Naive thymus-derived CD8-positive, alpha-beta T cell (primary cell): Measurements from ENCODE around the gene DSCAML1. TPM values are rescaled to one million over a fixed set of nuclear protein-coding genes. Genes with fewer than 3 reads are reported as not detected.

Source experiments
- ATAC-seq, 2 donors: fragments of 150-1000 bp; cut with Tn5 transposase in 1 of 2; sonication (Bioruptor Pico), chemical (Tn5 transposase) in 1 of 2; 1 replicate in 1 of 2; 2 replicates in 1 of 2; pipeline ENCODE4 v1.10.0; 2021; ENCODE audit warnings: mild to moderate bottlenecking in 2 of 2, moderate library complexity in 2 of 2
- POLR2A ChIA-PET: fragments of 350-600 bp; sonication (Branson Sonifier 250); formaldehyde crosslinking; loops from one replicate; lab custom pipeline; 2021; ENCODE audit warnings: antibody characterized with exemption; lab: Charles Lee
- DNase-seq, 10 donors: peaks; one replicate each; pipeline versions ENCODE4 v3.0.0 to v3.0.0-alpha.2; 2020 to 2022
- H3K27ac Mint-ChIP-seq, 10 donors: one replicate each; pipeline ENCODE4 v1.8.0; 2020 to 2022; ENCODE audit warnings: mild to moderate bottlenecking in 10 of 10, mixed read lengths in 10 of 10, moderate library complexity in 4 of 10, inconsistent platforms in 1 of 10
- H3K27me3 Mint-ChIP-seq, 5 donors: one replicate each; pipeline ENCODE4 v1.8.0; 2021 to 2022; ENCODE audit warnings: mixed read lengths in 5 of 5
- H3K36me3 Mint-ChIP-seq, 3 donors: one replicate each; pipeline ENCODE4 v1.8.0; 2020 to 2022; ENCODE audit warnings: mixed read lengths in 3 of 3, mild to moderate bottlenecking in 2 of 3, inconsistent platforms in 1 of 3
- H3K4me1 Mint-ChIP-seq, 4 donors: one replicate each; pipeline ENCODE4 v1.8.0; 2021 to 2022; ENCODE audit warnings: mixed read lengths in 4 of 4
- H3K4me3 Mint-ChIP-seq, 10 donors: one replicate each; pipeline ENCODE4 v1.8.0; 2020 to 2022; ENCODE audit warnings: mild to moderate bottlenecking in 10 of 10, mixed read lengths in 10 of 10, moderate library complexity in 6 of 10, inconsistent platforms in 1 of 10
- H3K9me3 Mint-ChIP-seq, 9 donors: one replicate each; pipeline ENCODE4 v1.8.0; 2020 to 2022; ENCODE audit warnings: mixed read lengths in 9 of 9, mild to moderate bottlenecking in 3 of 9, inconsistent platforms in 1 of 9, moderate library complexity in 1 of 9
- polyA plus RNA-seq, 3 donors: library from polyadenylated mRNA; unstranded; fragments of 300-500 nt; fragmentation: Illumina TruSeq; gene quantifications; one replicate each; pipeline ENCODE4 v1.2.3, GENCODE V29; 2021
- total RNA-seq, 8 experiments: library from RNA in 2 of 8; stranded (reverse) in 2 of 8; gene quantifications; one replicate each; pipeline ENCODE4 v1.2.3 and lab custom pipeline; 2021 to 2026

The DSCAML1 gene
- total and polyA plus RNA-seq, 5 experiments from 2014 or later, result 0.12 to 2.1 (median 0.15) TPM

DNA sequence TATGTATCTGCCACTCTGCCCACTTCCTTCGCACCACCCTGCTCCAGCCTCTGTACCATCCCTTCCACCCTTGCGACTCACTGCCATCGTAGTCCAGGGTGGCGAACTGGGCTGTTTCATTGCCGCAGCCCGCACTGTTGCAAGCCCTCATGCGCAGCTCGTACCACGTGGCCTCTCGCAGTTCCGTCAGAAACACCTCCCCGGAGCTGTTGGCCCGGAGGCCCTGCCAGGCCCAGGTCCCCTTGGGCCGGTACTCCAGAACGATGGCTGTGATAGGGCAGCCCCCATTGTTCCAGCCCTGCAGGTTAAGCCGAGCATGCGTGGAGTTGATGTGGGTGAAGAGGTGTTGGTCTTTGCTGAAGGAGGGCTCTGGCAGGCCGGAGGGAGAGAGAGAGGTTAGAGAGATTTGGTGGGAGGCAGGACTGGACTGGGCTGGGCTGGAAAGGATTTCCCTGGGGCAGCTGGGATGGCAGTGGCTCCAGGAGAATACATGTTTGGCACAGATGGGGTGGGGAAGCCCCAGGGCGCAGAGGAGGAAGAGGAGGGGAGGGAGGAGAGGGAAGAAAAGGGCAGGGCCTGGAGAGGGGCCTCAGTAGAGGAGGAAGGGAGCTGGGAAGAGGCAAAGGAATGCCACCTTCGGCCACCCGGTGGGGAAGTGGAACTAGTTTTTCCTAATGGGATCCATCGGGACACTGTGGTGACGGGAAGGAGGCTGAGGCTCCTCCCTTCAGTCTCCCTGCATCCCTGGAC lies 359.8 kb downstream of the DSCAML1 start:
- peak overlapping the region in 2 of 10 donors; percentile 44 to 63 for H3K27ac Mint-ChIP-seq
- peaks cover 7 to 29% (median 24%) of the 10 kb centered on the region in 5 donors for H3K27me3 Mint-ChIP-seq
- H3K4me3 Mint-ChIP-seq, result no peak overlapping the region
- ATAC-seq, result no peak
- POLR2A ChIA-PET, result no interaction called here
- peaks cover 0 to 4% (median 0%) of the 10 kb centered on the region in 3 donors for H3K36me3 Mint-ChIP-seq
- peaks cover 0 to 11% (median 0%) of the 10 kb centered on the region in 4 donors for H3K4me1 Mint-ChIP-seq
- peak in 1 of 10 donors; percentile 38 for DNase-seq
- H3K9me3 Mint-ChIP-seq, result no peaks in the 10 kb centered on the region

DNA sequence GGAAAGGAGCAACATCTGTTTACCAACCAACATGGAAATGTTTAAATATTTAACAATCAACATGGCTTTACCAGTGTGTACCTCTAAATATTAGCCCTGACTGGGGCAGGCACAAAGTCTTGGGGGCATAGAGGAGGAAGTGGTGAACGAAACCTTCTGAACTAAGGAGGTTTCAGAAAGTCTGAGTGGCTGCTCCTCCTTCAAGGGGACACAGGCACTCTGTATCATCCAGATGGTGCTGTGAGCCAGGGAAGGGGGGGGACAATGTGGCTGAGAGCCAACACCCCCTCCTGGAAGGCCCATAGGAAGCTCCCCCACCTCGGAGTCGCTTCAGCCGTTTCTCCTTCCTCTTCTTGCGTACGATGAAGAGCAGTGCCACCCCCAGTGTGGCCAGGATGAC lies 361.7 kb downstream of the DSCAML1 start:
- ATAC-seq (no peak), DNase-seq (peak in 1 of 10 donors; percentile 8)
- Mint-ChIP-seq H3K4me3 (no peak overlapping the region), H3K4me1 (no peaks in the 10 kb centered on the region), H3K27me3 (peaks cover 0 to 14% (median 10%) of the 10 kb centered on the region in 5 donors), H3K9me3 (no peaks in the 10 kb centered on the region), H3K27ac (no peak overlapping the region), H3K36me3 (peaks cover 0 to 4% (median 0%) of the 10 kb centered on the region in 3 donors)
- POLR2A ChIA-PET, result no interaction called here

DNA sequence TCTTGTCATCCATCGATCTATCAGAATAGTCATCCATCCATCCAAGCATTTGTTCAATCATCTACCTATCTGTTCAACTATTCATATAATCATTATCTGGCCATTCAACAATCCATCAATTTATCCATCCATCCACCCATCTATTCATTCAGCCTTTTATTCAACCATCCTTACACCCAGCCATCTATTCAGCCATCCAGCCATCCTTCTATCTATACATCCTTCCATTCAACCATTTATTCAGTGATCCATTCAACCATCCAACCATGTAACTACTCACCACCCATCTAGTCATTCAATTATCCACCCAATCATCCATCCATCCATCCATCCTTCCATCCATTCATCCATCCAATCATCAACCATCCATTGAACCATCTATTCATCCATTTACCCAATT lies 362.5 kb downstream of the DSCAML1 start:
- H3K4me3 Mint-ChIP-seq, result no peak overlapping the region
- DNase-seq (no peak), ATAC-seq (no peak)
- POLR2A ChIA-PET, result no interaction called here
- H3K9me3 Mint-ChIP-seq, result no peaks in the 10 kb centered on the region
- H3K27me3 Mint-ChIP-seq, result peaks cover 0 to 12% (median 3%) of the 10 kb centered on the region in 5 donors
- H3K4me1 Mint-ChIP-seq, result no peaks in the 10 kb centered on the region
- no peaks in the 10 kb centered on the region for H3K36me3 Mint-ChIP-seq
- no peak overlapping the region for H3K27ac Mint-ChIP-seq

DNA sequence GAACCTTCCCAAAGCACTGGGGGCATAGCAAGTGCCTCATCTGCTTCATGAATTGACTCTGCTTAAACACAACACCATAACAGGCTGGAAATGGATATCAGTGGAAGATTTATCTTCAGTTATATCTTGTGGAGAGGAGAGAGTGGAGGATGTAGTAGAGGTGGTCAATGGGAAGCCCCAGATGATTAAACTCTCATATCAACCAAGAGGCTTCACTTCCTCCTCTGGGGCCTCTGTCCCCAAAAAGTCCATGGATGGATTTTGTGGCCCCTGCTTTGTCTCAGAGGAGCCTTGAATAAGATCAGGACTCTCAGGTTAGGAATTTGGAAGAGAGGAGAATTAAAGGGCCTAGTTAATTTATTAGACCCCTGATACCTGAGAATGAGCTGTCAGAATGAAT lies 363.3 kb downstream of the DSCAML1 start:
- POLR2A ChIA-PET, result no interaction called here
- no peaks in the 10 kb centered on the region for H3K4me1 Mint-ChIP-seq
- no peak overlapping the region for H3K4me3 Mint-ChIP-seq
- ATAC-seq (no peak), DNase-seq (no peak)
- H3K9me3 Mint-ChIP-seq, result no peaks in the 10 kb centered on the region
- H3K36me3 Mint-ChIP-seq, result no peaks in the 10 kb centered on the region
- H3K27ac Mint-ChIP-seq, result no peak overlapping the region
- H3K27me3 Mint-ChIP-seq, result peaks cover 0 to 12% (median 3%) of the 10 kb centered on the region in 5 donors

DNA sequence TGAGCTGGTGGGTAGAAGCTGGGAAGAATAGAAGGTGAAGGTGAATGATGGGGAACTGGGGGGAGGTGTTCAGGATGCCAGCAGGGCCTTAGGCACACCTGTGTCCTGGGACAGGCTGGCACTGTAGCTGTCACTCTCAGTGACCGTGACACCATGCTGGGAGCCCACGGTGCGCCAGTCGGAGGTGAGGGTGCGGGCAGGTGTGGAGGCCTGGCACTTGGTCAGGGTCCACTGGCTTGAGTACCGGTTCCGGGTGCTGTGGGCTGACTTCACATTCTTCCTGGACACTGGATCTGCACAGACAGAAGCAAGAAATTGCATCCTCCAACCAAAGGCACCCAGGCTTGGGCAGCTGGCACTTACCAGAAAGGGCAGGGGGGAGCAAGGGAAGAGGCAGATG lies 365.6 kb downstream of the DSCAML1 start:
- POLR2A ChIA-PET, result no interaction called here
- Mint-ChIP-seq H3K36me3 (no peaks in the 10 kb centered on the region), H3K27me3 (peaks cover 0 to 7% (median 5%) of the 10 kb centered on the region in 5 donors), H3K4me3 (no peak overlapping the region), H3K4me1 (peaks cover 2 to 9% (median 2%) of the 10 kb centered on the region in 4 donors), H3K9me3 (no peaks in the 10 kb centered on the region), H3K27ac (peak overlapping the region in 1 of 10 donors; percentile 45)
- ATAC-seq (no peak), DNase-seq (peak in 1 of 10 donors; percentile 36)

DNA sequence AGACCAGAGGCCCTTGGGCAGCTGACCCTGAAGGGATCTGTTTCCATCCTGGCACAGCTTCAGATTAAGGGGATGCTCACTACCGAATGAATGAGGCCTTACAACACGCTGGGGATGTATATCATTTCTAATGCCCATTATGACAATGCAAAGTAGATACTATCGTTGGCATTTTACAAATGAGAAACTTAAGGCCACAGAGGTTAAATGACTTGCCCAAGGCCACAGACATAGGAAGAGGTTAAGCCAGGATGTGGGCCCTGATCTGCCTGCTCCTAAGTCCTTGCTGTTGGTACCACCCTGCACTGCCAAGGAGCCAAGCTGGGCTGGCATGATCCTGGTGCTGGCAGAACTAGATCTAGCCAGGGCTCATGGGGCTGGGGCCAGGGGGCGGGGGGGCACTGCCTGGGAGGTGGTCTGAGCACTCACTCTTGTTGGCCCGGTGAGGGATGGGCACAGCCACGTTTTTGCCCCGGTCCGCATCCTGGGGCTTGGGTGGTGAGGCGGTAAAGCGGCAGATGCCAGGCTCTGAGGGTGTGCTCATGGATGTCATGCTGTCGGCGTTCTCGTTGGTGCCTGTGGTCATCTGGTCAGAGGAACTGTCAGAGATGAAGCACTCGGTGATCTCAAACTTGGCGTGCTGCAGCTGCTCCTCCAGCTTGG lies 366.6 kb downstream of the DSCAML1 start:
- Mint-ChIP-seq H3K27ac (no peak overlapping the region), H3K9me3 (no peaks in the 10 kb centered on the region), H3K27me3 (peaks cover 0 to 14% (median 5%) of the 10 kb centered on the region in 5 donors), H3K4me1 (peaks cover 2 to 14% (median 4%) of the 10 kb centered on the region in 4 donors), H3K36me3 (no peaks in the 10 kb centered on the region), H3K4me3 (no peak overlapping the region)
- no peak for ATAC-seq
- POLR2A ChIA-PET, result no interaction called here
- DNase-seq, result peak in 1 of 10 donors; percentile 59

DNA sequence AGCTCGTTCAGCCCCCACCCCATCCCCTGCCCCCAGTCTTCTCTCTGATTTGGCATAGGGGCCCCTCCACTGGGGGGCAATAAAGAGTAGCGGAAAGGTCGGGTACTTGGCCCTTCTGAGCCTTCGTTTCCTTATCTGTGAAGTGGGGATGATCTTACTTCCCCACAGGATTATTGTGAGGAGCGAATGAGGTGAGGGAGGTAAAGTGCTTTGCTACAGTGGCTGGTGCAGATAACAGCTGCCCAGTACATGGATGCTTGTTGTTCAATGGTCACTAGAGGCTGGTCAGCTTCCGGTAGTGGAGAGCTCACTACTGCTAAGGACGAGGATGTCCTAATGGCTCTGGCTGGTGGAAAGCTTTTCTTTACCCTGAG lies 368.2 kb downstream of the DSCAML1 start:
- H3K27ac Mint-ChIP-seq, result no peak overlapping the region
- H3K4me1 Mint-ChIP-seq, result peaks cover 2 to 14% (median 4%) of the 10 kb centered on the region in 4 donors
- POLR2A ChIA-PET, result no interaction called here
- no peaks in the 10 kb centered on the region for H3K9me3 Mint-ChIP-seq
- ATAC-seq (no peak), DNase-seq (no peak)
- no peak overlapping the region for H3K4me3 Mint-ChIP-seq
- H3K27me3 Mint-ChIP-seq, result peaks cover 2 to 14% (median 7%) of the 10 kb centered on the region in 5 donors
- no peaks in the 10 kb centered on the region for H3K36me3 Mint-ChIP-seq

DNA sequence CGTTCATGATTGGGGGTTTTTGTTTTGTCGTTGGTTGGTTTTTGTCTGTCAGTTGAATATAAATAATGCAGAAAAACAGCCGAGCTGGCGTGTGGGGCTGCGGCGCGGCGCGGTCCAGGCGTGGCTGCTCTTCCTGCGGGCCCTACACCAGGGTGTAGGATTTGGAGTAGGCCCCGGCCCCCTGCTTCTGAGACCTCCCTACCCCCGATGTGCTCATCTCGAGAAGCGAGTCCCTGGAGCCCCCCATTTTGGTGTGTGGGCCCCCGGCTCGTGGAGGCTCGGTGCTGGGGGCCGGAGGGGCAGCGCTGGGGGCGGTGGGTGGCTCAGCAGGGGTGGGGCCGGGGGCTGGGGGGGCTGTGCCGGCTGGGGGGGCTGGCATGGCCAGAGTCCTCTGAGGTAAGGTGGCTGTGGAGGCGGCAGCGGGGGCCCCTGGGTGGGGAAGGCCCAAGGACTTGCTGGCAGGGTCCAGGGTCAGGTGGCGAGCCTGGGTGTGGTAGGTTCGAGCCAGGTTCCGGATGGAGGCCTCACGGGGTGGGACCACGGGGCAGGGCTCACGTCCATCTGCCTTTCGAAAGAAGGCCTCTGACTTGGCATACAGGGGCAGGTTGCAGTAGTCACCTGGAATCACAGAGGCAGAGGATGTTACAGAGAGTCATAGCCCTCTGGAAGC lies 368.7 kb downstream of the DSCAML1 start:
- Mint-ChIP-seq H3K36me3 (no peaks in the 10 kb centered on the region), H3K4me3 (no peak overlapping the region), H3K9me3 (no peaks in the 10 kb centered on the region), H3K27me3 (peaks cover 2 to 14% (median 9%) of the 10 kb centered on the region in 5 donors), H3K4me1 (peaks cover 2 to 14% (median 4%) of the 10 kb centered on the region in 4 donors), H3K27ac (peak overlapping the region in 1 of 10 donors; percentile 46)
- ATAC-seq (no peak), DNase-seq (peak in 1 of 10 donors; percentile 51)
- POLR2A ChIA-PET, result no interaction called here

DNA sequence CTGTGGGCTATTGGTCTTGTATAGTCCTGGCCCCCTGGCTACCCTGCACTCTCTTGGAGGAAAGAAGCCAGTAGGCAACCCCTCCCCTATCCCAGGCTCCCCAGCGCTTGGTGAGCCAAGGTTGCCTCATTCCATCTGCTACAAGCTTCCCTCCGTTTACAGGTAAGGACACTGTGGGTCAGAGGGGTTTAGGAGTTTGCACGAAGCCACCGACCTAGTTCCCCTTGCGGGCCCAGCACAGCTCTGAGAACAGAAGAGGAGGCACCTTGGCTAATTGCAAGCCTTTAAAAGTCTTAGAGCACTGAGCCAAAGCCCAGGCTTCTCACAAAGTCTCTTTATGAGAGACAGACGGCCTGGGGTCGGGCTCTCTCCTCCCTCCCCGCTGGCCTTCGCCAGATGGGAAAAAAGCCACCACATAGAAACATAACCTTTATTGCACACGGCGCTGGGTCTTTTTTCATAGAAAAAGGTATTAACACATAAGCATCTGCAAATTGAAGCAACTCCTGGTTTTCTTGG lies 369.6 kb downstream of the DSCAML1 start:
- Mint-ChIP-seq H3K4me1 (peaks cover 2 to 14% (median 4%) of the 10 kb centered on the region in 4 donors), H3K36me3 (no peaks in the 10 kb centered on the region), H3K27me3 (peaks cover 2 to 14% (median 9%) of the 10 kb centered on the region in 5 donors), H3K4me3 (peak overlapping the region in 3 of 10 donors; percentile 8 to 45 (median 9)), H3K9me3 (no peaks in the 10 kb centered on the region), H3K27ac (peak overlapping the region in 2 of 10 donors; percentile 46 to 87)
- ATAC-seq (no peak), DNase-seq (peak in 1 of 10 donors; percentile 52)
- POLR2A ChIA-PET, result no interaction called here

DNA sequence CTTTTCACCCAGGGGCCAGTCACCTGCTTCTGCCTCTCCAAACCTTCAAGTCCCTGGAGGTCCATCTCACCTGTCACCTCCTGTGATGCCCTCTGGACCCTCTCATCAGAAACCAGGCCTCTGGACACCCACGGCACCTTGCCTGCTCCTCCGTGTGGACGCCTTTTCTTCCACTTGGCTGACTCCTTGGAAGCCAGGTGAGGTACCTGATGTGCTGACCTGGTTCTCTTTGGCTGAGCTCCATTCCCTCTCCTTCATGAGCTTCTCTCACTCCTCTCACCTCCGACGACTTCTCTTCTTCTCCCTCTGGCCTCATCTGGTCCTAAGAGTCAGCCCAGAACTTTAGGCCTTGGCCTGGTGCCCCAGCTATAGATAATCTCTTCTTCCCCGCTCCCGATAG lies 370.1 kb downstream of the DSCAML1 start:
- H3K36me3 Mint-ChIP-seq, result no peaks in the 10 kb centered on the region

DNA sequence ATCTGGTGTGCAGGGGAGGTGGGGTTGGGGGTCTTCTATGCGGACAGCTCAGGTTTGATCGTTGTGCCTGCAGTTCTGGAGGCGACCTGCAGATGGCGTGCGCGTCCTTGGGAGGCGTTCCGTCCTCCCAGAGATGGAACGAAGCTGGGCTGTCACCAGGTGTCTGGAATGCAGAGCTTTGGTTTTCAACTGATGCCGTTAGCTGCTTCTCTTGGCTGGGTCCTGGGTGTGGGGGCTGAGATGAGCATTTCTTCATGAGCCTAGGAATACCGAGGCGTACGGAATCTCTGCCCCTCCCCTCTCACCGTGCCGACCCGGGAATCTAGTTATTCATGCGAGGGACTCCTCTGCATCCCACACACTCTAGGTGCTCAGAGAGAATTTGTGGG lies 370.7 kb downstream of the DSCAML1 start:
- Mint-ChIP-seq H3K27ac (no peak overlapping the region), H3K27me3 (peaks cover 2 to 18% (median 12%) of the 10 kb centered on the region in 5 donors)
- POLR2A ChIA-PET, result interaction anchor here (0.6 to 0.8 kb wide), 2 partner anchors 393 to 523 kb away, joined by 3 read pairs; no protein-coding TSS in a partner anchor

More for the DNA sequence above, 370.1 kb downstream of the DSCAML1 start:
- Mint-ChIP-seq H3K9me3 (no peaks in the 10 kb centered on the region), H3K27ac (peak overlapping the region in 3 of 10 donors; percentile 46 to 87 (median 76)), H3K27me3 (peaks cover 2 to 14% (median 11%) of the 10 kb centered on the region in 5 donors), H3K4me3 (peak overlapping the region in 4 of 10 donors; percentile 8 to 63 (median 24)), H3K4me1 (peaks cover 2 to 14% (median 4%) of the 10 kb centered on the region in 4 donors)
- DNase-seq (no peak), ATAC-seq (no peak)
- POLR2A ChIA-PET, result no interaction called here

DNA sequence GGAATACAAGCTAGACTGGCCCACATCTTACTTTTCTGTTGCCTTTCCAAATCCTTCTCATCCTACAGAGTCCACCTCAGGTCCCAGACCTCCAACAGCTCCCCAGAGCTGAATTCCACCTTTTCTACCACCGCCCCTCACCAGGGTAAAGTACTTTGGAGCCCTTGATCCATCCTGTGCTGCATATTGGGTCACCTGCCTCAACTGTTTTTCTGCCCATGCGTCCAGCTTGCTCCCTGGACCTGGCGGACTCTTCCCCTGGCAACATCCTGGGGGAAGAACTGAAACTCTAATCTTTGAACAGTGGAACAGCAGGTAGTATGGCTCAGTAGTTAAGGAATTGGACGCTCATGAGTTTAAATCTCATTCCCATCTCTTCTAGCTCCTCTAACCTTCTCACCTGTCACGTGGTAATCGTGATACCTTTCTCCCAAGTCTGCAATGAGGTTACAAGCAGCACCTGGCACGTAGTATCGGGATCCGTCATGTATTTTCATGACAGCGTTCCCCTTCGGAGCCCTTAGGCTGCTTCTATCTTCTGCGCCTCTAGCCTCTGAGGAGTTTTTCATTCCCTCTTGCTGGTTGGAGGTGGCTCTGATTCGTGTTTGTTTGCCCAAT lies 371.2 kb downstream of the DSCAML1 start:
- H3K36me3 Mint-ChIP-seq, result no peaks in the 10 kb centered on the region
- POLR2A ChIA-PET, result interaction anchor here (0.6 to 0.8 kb wide), 2 partner anchors 393 to 524 kb away, joined by 3 read pairs; no protein-coding TSS in a partner anchor

More for the DNA sequence above, 370.7 kb downstream of the DSCAML1 start:
- DNase-seq (peak; percentile 24 to 78 (median 56)), ATAC-seq (peak; percentile 53)
- no peaks in the 10 kb centered on the region for H3K36me3 Mint-ChIP-seq
- peaks cover 2 to 14% (median 4%) of the 10 kb centered on the region in 4 donors for H3K4me1 Mint-ChIP-seq
- H3K9me3 Mint-ChIP-seq, result no peaks in the 10 kb centered on the region
- peak overlapping the region in 4 of 10 donors; percentile 8 to 63 (median 25) for H3K4me3 Mint-ChIP-seq

More for the DNA sequence above, 371.2 kb downstream of the DSCAML1 start:
- no peak for ATAC-seq
- DNase-seq, result peak in 2 of 10 donors; percentile 6 to 10
- Mint-ChIP-seq H3K27me3 (peaks cover 2 to 20% (median 12%) of the 10 kb centered on the region in 5 donors), H3K4me1 (peaks cover 2 to 14% (median 4%) of the 10 kb centered on the region in 4 donors), H3K27ac (no peak overlapping the region), H3K4me3 (no peak overlapping the region), H3K9me3 (no peaks in the 10 kb centered on the region)
